Gastrocnemius medialis (tissue), 4 donors: ENCODE data around the gene SPDYC.

Source experiments
- POLR2A ChIP-seq, 2 donors: fragments of 450-650 bp; IDR thresholded peaks; one replicate each; pipeline ENCODE4 v1.6.1; 2017; ENCODE audit warnings: antibody characterized with exemption in 2 of 2, mild to moderate bottlenecking in 2 of 2, moderate library complexity in 2 of 2
- TF ChIP-seq, protein P1 (sequence below), 5 experiments: fragments of 450-650 bp in 3 of 5; fragments of 200-600 bp in 2 of 5; sonication (generic) in 2 of 5; IDR thresholded peaks in 4 of 5; conservative IDR thresholded peaks in 1 of 5; 1 replicate in 4 of 5; 2 replicates in 1 of 5; pipeline ENCODE4 v1.5.1; 2016 to 2019; ENCODE audit warnings: antibody characterized with exemption in 5 of 5, mild to moderate bottlenecking in 3 of 5, moderate library complexity in 3 of 5

DNA sequence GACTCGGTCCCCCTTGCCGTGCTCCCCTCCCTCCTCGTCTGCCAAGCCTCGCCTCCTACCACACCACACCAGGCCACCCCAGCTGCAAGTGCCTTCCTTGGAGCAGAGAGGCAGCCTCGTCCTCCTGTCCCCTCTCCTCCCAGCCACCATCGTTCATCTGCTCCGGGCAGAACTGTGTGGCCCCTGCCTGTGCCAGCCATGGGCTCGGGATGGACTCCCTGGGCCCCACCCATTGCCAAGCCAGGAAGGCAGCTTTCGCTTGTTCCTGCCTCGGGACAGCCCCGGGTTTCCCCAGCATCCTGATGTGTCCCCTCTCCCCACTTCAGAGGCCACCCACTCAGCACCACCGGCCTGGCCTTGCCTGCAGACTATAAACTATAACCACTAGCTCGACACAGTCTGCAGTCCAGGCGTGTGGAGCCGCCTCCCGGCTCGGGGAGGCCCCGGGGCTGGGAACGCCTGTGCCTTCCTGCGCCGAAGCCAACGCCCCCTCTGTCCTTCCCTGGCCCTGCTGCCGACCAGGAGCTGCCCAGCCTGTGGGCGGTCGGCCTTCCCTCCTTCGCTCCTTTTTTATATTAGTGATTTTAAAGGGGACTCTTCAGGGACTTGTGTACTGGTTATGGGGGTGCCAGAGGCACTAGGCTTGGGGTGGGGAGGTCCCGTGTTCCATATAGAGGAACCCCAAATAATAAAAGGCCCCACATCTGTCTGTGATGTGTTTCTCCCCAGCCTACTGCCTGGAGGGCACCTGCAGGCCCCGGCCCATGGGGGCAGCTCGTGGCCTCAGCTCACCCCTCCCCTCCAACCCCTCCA, 41.5 kb downstream of the SPDYC start:
- TF ChIP-seq, protein P1, sequence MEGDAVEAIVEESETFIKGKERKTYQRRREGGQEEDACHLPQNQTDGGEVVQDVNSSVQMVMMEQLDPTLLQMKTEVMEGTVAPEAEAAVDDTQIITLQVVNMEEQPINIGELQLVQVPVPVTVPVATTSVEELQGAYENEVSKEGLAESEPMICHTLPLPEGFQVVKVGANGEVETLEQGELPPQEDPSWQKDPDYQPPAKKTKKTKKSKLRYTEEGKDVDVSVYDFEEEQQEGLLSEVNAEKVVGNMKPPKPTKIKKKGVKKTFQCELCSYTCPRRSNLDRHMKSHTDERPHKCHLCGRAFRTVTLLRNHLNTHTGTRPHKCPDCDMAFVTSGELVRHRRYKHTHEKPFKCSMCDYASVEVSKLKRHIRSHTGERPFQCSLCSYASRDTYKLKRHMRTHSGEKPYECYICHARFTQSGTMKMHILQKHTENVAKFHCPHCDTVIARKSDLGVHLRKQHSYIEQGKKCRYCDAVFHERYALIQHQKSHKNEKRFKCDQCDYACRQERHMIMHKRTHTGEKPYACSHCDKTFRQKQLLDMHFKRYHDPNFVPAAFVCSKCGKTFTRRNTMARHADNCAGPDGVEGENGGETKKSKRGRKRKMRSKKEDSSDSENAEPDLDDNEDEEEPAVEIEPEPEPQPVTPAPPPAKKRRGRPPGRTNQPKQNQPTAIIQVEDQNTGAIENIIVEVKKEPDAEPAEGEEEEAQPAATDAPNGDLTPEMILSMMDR (IDR thresholded peaks at IDR 0.05 in 4 of 5, conservative IDR thresholded peaks at IDR 0.05 in 1 of 5): no peak
- no peak for TF ChIP-seq POLR2A (IDR thresholded peaks at IDR 0.05)
